HEK293T (cell line): Measurements from ENCODE around the gene GRID2.

Experiments used
- CTCF ChIA-PET: fragments of 350-600 bp; formaldehyde crosslinking; extraction: SDS; loops from one replicate; lab custom pipeline; 2021; ENCODE audit warnings: antibody characterized with exemption, inconsistent platforms; lab: Yijun Ruan, JAX
- POLR2A ChIA-PET: fragments of 350-600 bp; formaldehyde crosslinking; extraction: SDS; loops from one replicate; lab custom pipeline; 2020; ENCODE audit warnings: antibody characterized with exemption, inconsistent platforms; lab: Yijun Ruan, JAX
- DNase-seq: peaks from one replicate; pipeline ENCODE4 v3.0.0; 2012; ENCODE audit warnings: mixed read lengths; ENCODE audit errors: extremely low spot score
- ARNT ChIP-seq: fragments of 450-650 bp; IDR thresholded peaks from 2 replicates; pipeline ENCODE4 v1.6.1; 2017; ENCODE audit warnings: mild to moderate bottlenecking
- BHLHE40 ChIP-seq: fragments of 450-650 bp; IDR thresholded peaks from 2 replicates; pipeline ENCODE4 v1.6.1; 2016; ENCODE audit warnings: mild to moderate bottlenecking, moderate library complexity, borderline replicate concordance
- CTBP1 ChIP-seq: fragments of 450-650 bp; IDR thresholded peaks from 2 replicates; pipeline ENCODE4 v1.6.1; 2016; ENCODE audit warnings: borderline replicate concordance
- ELF4 ChIP-seq: fragments of 450-650 bp; IDR thresholded peaks from 2 replicates; pipeline ENCODE4 v1.6.1; 2017; ENCODE audit warnings: antibody characterized with exemption
- FOXA1 ChIP-seq: fragments of 450-650 bp; IDR thresholded peaks from 2 replicates; pipeline ENCODE4 v1.6.1; 2016; ENCODE audit warnings: mild to moderate bottlenecking
- FOXK2 ChIP-seq: fragments of 450-650 bp; IDR thresholded peaks from 2 replicates; pipeline ENCODE4 v1.6.1; 2016; ENCODE audit warnings: mild to moderate bottlenecking
- FOXM1 ChIP-seq: fragments of 450-650 bp; IDR thresholded peaks from 2 replicates; pipeline ENCODE4 v1.6.1; 2017; ENCODE audit warnings: mild to moderate bottlenecking, borderline replicate concordance
- HDGF ChIP-seq: fragments of 450-650 bp; IDR thresholded peaks from 2 replicates; pipeline ENCODE4 v1.6.1; 2017; ENCODE audit warnings: antibody characterized with exemption, borderline replicate concordance
- L3MBTL2 ChIP-seq: fragments of 450-650 bp; conservative IDR thresholded peaks from 2 replicates; pipeline ENCODE4 v1.6.1; 2016; ENCODE audit warnings: mild to moderate bottlenecking
- LEF1 ChIP-seq: fragments of 450-650 bp; IDR thresholded peaks from 2 replicates; pipeline ENCODE4 v1.6.1; 2017; ENCODE audit warnings: mild to moderate bottlenecking, borderline replicate concordance
- NFRKB ChIP-seq: fragments of 450-650 bp; IDR thresholded peaks from 2 replicates; pipeline ENCODE4 v1.6.1; 2016; ENCODE audit warnings: mild to moderate bottlenecking, moderate library complexity
- SP1 ChIP-seq: fragments of 450-650 bp; IDR thresholded peaks from 2 replicates; pipeline ENCODE4 v1.6.1; 2017
- SUZ12 ChIP-seq: fragments of 450-650 bp; IDR thresholded peaks from 2 replicates; pipeline ENCODE4 v1.6.1; 2016; ENCODE audit warnings: mild to moderate bottlenecking
- TARDBP ChIP-seq: fragments of 450-650 bp; IDR thresholded peaks from 2 replicates; pipeline ENCODE4 v1.6.1; 2016
- ZNF384 ChIP-seq: fragments of 450-650 bp; IDR thresholded peaks from 2 replicates; pipeline ENCODE4 v1.6.1; 2016
- TF ChIP-seq, protein P1 (sequence below): fragments of 450-650 bp; IDR thresholded peaks from 2 replicates; pipeline ENCODE4 v1.6.1; 2016

GRID2 gene

DNA sequence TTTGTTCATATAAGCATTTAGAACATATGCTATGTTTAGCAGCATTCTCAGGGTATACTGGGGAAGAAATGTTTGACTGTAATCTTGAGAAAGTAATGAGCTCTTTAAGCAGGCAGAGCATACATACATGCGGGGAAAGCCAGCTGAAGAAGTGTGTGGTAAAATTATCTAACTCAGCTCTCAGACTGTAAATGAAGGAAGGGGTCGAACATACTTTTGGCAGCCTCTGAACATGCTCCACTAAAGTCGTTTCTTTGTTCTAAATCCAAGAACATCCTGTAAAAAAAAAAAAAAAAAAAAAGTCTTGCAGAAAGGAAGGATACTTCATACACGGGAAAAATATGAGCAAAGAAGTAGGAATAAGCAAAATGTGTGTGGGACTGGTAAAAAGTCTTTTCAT, 224.8 kb downstream of the GRID2 start:
- CTCF ChIA-PET = no interaction called here
- POLR2A ChIA-PET = no interaction called here
- TF ChIP-seq ARNT (no peak), HDGF (no peak), CTBP1 (no peak), ZNF384 (no peak), SP1 (no peak), NFRKB (no peak), BHLHE40 (no peak), LEF1 (no peak), FOXM1 (no peak), SUZ12 (no peak), FOXK2 (no peak), FOXA1 (no peak)
- TF ChIP-seq, protein P1, sequence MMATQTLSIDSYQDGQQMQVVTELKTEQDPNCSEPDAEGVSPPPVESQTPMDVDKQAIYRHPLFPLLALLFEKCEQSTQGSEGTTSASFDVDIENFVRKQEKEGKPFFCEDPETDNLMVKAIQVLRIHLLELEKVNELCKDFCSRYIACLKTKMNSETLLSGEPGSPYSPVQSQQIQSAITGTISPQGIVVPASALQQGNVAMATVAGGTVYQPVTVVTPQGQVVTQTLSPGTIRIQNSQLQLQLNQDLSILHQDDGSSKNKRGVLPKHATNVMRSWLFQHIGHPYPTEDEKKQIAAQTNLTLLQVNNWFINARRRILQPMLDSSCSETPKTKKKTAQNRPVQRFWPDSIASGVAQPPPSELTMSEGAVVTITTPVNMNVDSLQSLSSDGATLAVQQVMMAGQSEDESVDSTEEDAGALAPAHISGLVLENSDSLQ = no peak
- DNase-seq = no peak

DNA sequence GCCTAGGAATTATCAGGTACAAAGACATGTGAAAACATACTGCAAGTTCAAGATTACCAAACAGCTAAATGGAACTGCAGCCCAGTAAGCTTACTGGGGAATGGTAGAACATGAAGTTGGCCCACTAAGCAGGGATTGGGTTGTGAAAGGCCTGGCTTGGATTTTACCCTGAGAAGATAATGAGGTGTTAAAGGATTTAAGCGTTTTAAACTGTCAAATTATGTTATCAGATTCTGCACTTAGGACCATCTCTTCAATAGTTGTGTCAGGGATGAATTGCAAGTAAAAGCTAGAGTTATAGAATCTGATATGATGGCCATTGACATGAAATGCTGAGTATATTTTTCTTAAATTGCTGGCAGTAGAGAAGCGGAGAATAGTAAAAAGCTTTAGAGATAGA, 225.7 kb downstream of the GRID2 start:
- CTCF ChIA-PET = no interaction called here
- DNase-seq = no peak
- TF ChIP-seq ARNT (no peak), ZNF384 (no peak), L3MBTL2 (no peak)
- POLR2A ChIA-PET = no interaction called here

DNA sequence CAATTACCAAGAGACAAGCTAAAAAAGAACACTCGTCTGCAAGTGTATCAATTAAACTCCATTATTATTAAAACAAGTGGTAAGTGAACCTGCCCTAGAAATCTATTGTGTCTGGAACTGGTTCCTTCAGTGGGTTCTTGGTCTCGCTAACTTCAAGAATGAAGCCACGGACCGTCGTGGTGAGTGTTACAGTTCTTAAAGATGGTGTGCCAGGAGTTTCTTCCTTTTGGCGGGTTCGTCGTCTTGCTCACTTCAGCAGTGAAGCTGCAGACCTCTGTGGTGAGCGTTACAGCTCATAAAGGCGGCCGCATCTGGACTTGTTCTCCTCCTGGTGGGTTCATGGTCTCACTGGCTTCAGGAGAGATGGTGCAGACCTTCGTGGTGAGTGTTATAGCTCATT, 231.8 kb downstream of the GRID2 start:
- CTCF ChIA-PET = no interaction called here
- DNase-seq = no peak
- POLR2A ChIA-PET = no interaction called here
- no peak for TF ChIP-seq NFRKB
- no peak for TF ChIP-seq CTBP1
- no peak for TF ChIP-seq FOXM1
- TF ChIP-seq, protein P1 = no peak
- TF ChIP-seq FOXK2 = no peak
- TF ChIP-seq LEF1 = no peak
- no peak for TF ChIP-seq SP1
- no peak for TF ChIP-seq ARNT
- no peak for TF ChIP-seq BHLHE40
- no peak for TF ChIP-seq ZNF384
- no peak for TF ChIP-seq TARDBP
- no peak for TF ChIP-seq FOXA1
- no peak for TF ChIP-seq L3MBTL2
- no peak for TF ChIP-seq ELF4
- no peak for TF ChIP-seq SUZ12
- TF ChIP-seq HDGF = no peak

DNA sequence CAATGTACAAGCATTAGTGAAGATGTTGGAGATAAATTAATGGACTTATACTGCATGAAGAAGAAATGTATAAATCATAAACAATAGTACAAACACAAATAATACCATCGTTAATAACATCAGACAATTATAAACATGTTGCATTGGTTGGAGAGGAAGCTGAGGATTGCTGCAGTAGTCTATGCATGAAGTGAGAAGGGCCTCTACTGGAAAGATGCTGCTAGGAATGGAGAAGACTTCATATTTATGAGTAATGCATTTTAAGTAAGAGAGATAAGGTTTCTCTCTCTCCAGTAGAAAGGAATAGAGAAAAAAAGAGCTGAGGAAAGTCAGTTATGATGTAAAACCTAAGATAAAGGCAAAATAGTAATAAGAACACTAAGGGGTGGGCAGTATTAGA, 247.8 kb downstream of the GRID2 start:
- no peak for TF ChIP-seq FOXM1
- no peak for TF ChIP-seq L3MBTL2
- no peak for TF ChIP-seq BHLHE40
- no peak for TF ChIP-seq FOXK2
- no peak for TF ChIP-seq HDGF
- TF ChIP-seq ZNF384 = no peak
- no peak for TF ChIP-seq LEF1
- no peak for TF ChIP-seq FOXA1
- no peak for TF ChIP-seq SUZ12
- no peak for TF ChIP-seq CTBP1
- no peak for TF ChIP-seq NFRKB
- TF ChIP-seq ELF4 = no peak
- no peak for TF ChIP-seq ARNT
- TF ChIP-seq SP1 = no peak
- no peak for TF ChIP-seq TARDBP
- TF ChIP-seq, protein P1 = no peak
- ChIA-PET POLR2A (no interaction called here), CTCF (no interaction called here)
- no peak for DNase-seq

DNA sequence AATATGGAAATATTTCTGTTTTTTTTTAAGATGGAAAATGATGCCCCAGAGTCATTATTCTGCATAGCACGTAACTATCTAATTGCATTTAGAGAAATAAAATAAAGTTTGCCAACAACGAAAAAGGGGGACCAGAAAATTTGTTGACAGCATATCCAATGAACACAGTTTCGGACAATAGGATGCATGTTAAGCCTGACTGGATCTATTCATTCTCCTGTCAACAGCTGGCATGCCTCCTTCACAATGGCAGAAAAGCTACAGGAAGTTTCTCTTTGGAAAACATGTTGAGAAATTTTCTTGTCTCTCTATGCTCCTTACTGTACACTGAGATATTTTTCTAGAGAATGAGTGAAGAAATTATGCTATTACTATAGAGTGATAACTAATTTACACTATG, 262.5 kb downstream of the GRID2 start:
- CTCF ChIA-PET = no interaction called here
- POLR2A ChIA-PET = no interaction called here
- TF ChIP-seq FOXM1 (no peak), FOXA1 (no peak), FOXK2 (no peak), LEF1 (no peak), ZNF384 (no peak), TARDBP (no peak), L3MBTL2 (no peak), BHLHE40 (no peak)
- no peak for DNase-seq

DNA sequence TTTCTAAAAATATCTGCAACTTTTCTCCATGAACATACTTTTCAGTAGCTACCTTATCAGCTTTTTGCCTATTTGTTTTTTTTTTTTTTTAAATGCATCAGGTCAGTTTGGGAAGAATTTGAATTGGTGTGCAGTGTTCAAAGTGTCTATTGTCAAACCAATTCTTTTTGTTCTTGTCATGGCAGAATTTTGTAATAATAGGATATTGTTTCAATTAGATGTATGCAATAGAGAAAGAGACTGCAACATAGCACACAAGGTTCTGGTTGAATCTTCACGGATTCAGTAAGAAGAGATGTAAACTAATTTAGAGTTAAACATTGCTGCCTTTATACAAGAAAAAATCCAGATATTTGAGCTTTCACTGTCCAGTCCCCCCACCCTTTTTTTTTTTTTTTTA, 277.1 kb downstream of the GRID2 start:
- ChIA-PET POLR2A (no interaction called here), CTCF (no interaction called here)
- DNase-seq = no peak
- TF ChIP-seq BHLHE40 (no peak), FOXK2 (no peak), SP1 (no peak), LEF1 (no peak), TARDBP (no peak), ARNT (no peak), HDGF (no peak), CTBP1 (no peak)
- TF ChIP-seq, protein P1 = no peak
